HG03575 (cell line): ENCODE measurements around the gene TCF12.

Source experiments
- ATAC-seq: cut with Tn5 transposase; IDR thresholded peaks from one replicate; pipeline ENCODE4 v1.9.1; 2021; ENCODE audit not compliant: unreplicated experiment, insufficient number of reproducible peaks, low FRiP score; ENCODE audit errors: extremely low read depth

The TCF12 gene

GRCh38 chr15:57098896-57099295 lies 180.5 kb downstream of the TCF12 start:
- no peak for ATAC-seq

- no peak for ATAC-seq
Measured at GRCh38 chr15:57100136-57100539, 181.7 kb downstream of the TCF12 start.

- no peak for ATAC-seq
Measured at GRCh38 chr15:57102858-57103257, 184.4 kb downstream of the TCF12 start.

- ATAC-seq = no peak
Measured at GRCh38 chr15:57108296-57108695, 189.9 kb downstream of the TCF12 start.

GRCh38 chr15:57109005-57109404 lies 190.6 kb downstream of the TCF12 start:
- ATAC-seq = no peak

GRCh38 chr15:57111002-57111401 lies 192.6 kb downstream of the TCF12 start:
- ATAC-seq = no peak

GRCh38 chr15:57112178-57112577 lies 193.7 kb downstream of the TCF12 start:
- no peak for ATAC-seq

GRCh38 chr15:57114070-57114469 lies 195.6 kb downstream of the TCF12 start:
- no peak for ATAC-seq

GRCh38 chr15:57118013-57118799 lies 199.8 kb downstream of the TCF12 start:
- no peak for ATAC-seq

GRCh38 chr15:57122080-57122840 lies 203.8 kb downstream of the TCF12 start:
- ATAC-seq = no peak

GRCh38 chr15:57124036-57124435 lies 205.6 kb downstream of the TCF12 start:
- ATAC-seq = no peak

GRCh38 chr15:57129064-57129463 lies 210.6 kb downstream of the TCF12 start:
- no peak for ATAC-seq

GRCh38 chr15:57130956-57131355 lies 212.5 kb downstream of the TCF12 start:
- ATAC-seq = no peak

GRCh38 chr15:57133127-57133968 lies 214.9 kb downstream of the TCF12 start:
- no peak for ATAC-seq

- ATAC-seq = no peak
Measured at GRCh38 chr15:57134071-57134605, 215.7 kb downstream of the TCF12 start.

GRCh38 chr15:57134851-57135250 lies 216.4 kb downstream of the TCF12 start:
- ATAC-seq = no peak

- no peak for ATAC-seq
Measured at GRCh38 chr15:57135800-57136199, 217.4 kb downstream of the TCF12 start.

GRCh38 chr15:57138349-57138788 lies 219.9 kb downstream of the TCF12 start:
- no peak for ATAC-seq

GRCh38 chr15:57143511-57144078 lies 225.2 kb downstream of the TCF12 start:
- no peak for ATAC-seq
